Measurements from ENCODE around the gene SULT1C2. TPM values are rescaled to one million over a fixed set of nuclear protein-coding genes. Genes with fewer than 3 reads are reported as not detected.
"Not testable (repeated sequence)": the region's sequence is repeated elsewhere in the genome, so short reads cannot be mapped to it uniquely, and the experiment has no call there.

SULT1C2 gene
- total RNA-seq: not detected in 2 replicates

DNA sequence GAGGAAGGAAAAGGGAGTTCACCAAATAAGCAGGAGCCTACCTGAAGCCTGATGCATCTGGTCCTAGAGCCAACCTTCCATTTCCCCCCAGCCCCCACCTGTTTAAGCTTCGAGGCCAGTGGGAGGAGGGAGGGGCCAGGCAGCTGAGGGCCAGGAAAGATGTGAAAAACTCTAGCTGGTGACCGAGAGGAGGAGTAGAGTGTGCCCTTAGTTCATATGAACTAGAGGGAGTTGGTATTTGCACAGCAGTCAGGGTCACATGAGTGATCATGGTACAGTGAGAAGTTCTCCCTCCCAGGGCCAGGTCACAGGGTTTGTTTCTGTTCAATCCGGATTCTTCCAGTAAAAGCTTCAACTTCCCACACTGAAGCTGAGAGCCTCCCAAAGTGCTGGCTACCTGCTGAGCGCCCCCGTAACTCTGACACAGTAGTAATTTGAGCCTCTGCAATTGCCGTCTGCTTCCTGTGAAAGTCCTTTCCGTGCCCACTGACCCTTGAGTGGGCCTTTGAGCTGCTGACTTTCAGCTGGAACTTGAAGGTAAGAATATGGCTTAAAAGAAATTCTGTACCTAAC, at the start of gene SULT1C2:
TSS of gene SULT1C2 (plus strand) at position 362 of the 573 bp plus-strand sequence. CDS start 4,773 bp downstream, outside the sequence.
- no peak for DNase-seq (ENCODE audit: low read depth in 2 of 2)

DNA sequence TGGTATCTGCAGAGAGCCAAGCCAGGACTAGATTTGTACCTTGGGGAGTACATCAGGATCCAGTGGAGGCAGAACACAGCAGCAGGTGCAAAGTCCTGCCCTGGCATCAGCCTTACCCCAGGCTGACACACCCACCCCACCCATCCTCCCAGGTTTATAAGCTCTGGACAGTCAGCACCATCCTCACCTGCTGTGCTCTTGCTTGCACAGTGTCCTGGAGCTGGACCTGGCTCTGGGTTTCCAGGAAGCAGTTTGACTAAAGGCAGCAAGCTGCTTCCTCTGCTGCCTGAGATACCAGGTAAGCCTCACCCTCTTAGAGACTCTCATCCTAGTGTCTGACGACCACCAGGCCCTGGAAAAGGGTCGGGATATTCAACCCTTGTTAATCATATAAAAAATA, 48.9 kb upstream of the SULT1C2 start, which contains the start of gene SULT1C3:
TSS of gene SULT1C3 (plus strand) at position 183 of the 400 bp plus-strand sequence. CDS start 7,227 bp downstream, outside the sequence.
- DNase-seq (ENCODE audit: low read depth in 2 of 2): no peak

- no peak for DNase-seq (ENCODE audit: low read depth in 2 of 2)
Measured at GRCh38 chr2:108240966-108241365, 47.7 kb upstream of the SULT1C2 start.

GRCh38 chr2:108243566-108243965, 45.1 kb upstream of the SULT1C2 start:
- DNase-seq (ENCODE audit: low read depth in 2 of 2): no peak

DNA sequence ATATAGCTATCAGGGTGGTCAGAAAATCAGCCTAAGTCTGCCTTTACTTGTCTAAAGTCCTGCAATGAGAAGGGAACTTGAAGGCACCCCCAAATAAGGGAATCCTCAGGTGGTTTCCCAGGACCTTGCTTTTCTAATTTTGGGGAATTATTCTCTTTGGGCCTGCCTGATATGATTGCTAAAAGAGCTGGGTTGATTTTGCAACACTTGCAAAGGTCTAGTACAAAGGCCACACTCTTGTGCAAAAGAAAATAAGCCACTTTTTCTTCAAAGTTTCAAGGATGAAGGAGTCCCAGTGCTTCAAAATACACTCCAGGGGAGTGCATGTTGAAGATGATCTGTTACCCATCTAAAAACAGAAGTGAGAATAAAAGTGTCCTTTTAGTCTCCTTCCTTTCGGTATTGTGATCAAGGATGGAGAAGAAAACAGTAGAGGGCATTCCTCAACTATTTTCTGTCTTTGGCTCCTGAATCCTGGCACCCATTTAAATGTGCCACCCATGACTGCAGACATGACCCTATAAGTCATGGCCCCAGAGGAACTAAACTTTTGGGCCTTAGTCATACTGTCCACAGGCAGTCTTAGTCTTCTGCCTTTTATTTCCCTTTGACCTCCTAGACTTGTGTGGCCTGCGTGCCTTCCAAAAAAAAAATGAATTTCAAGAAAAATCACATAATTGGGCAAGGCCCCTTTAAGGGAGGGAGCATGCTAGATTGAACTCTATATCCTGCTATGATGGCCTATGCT, 43.9 kb upstream of the SULT1C2 start:
- no peak for DNase-seq (ENCODE audit: low read depth in 2 of 2)

DNA sequence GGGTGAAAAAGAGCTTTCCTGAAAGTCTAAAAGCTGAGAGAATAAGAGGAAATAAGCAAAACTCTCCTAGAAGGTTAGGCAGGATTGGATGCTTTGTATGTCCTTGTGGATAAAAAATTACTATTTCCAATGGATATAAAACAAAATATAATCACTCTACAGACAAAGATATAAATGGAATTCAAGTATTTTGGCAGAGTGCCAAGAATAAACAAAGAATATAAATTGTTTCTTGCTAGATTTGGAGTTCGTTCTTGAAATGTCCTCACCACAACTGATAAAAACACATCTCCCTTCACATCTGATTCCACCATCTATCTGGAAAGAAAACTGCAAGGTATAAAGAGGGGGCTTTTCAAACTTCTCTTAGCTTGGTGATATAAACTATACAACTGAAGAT, 35.6 kb upstream of the SULT1C2 start:
- DNase-seq (ENCODE audit: low read depth in 2 of 2): no peak

- DNase-seq (ENCODE audit: low read depth in 2 of 2): no peak
Measured at GRCh38 chr2:108257757-108258331, 30.9 kb upstream of the SULT1C2 start.

- DNase-seq (ENCODE audit: low read depth in 2 of 2): no peak
Measured at GRCh38 chr2:108260773-108261172, 27.9 kb upstream of the SULT1C2 start.

- no peak for DNase-seq (ENCODE audit: low read depth in 2 of 2)
Measured at GRCh38 chr2:108262036-108262435, 26.7 kb upstream of the SULT1C2 start.

DNA sequence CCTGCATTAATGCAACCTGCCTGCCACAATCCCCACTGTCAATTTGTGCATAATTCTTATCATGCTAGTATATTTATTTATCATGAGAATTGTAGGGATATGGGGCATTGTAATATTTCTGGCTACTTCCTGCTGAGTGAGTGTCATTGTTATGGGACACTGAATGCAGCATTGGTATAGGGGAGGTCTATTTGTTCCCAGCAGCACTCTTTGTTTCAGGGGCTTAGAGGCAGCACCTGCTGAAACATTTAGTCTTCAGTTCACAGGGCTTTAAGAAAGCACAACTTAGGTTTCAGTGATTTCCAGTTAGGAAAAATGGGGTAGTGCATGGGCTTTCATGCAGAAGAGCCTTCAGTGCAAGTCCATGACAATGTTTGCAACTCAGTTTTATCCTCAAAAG, 25.3 kb upstream of the SULT1C2 start:
- DNase-seq (ENCODE audit: low read depth in 2 of 2): no peak

DNA sequence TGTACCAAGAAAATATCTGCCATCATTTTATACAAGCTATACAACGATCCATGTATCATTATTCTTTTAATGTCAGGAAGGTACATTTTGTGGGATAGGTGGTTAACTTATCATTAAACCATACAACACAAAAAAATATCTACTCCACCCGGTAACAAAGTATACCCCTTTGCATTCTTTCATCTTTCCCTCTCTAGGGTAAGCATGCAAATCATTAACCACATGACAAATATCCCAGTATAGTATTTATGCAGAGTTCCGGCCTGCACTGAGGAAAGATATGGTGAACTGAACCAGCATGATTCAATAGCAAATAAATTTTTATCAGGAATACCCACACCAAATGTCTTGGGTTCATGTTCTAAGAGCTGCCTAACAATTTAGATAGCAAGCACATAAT, 22.5 kb upstream of the SULT1C2 start:
- no peak for DNase-seq (ENCODE audit: low read depth in 2 of 2)

GRCh38 chr2:108267101-108267500, 21.6 kb upstream of the SULT1C2 start:
- DNase-seq (ENCODE audit: low read depth in 2 of 2): no peak

GRCh38 chr2:108268001-108268400, 20.7 kb upstream of the SULT1C2 start:
- DNase-seq (ENCODE audit: low read depth in 2 of 2): no peak

GRCh38 chr2:108270346-108270745, 18.3 kb upstream of the SULT1C2 start:
- no peak for DNase-seq (ENCODE audit: low read depth in 2 of 2)

- no peak for DNase-seq (ENCODE audit: low read depth in 2 of 2)
Measured at GRCh38 chr2:108270768-108271506, 17.8 kb upstream of the SULT1C2 start.

GRCh38 chr2:108271691-108272253, 16.9 kb upstream of the SULT1C2 start:
- peak in 1 of 2 donors; percentile 41 for DNase-seq (ENCODE audit: low read depth in 2 of 2)

GRCh38 chr2:108278631-108279030, 10.1 kb upstream of the SULT1C2 start:
- DNase-seq (ENCODE audit: low read depth in 2 of 2): no peak

GRCh38 chr2:108279468-108279867, 9.2 kb upstream of the SULT1C2 start:
- no peak for DNase-seq (ENCODE audit: low read depth in 2 of 2)

DNA sequence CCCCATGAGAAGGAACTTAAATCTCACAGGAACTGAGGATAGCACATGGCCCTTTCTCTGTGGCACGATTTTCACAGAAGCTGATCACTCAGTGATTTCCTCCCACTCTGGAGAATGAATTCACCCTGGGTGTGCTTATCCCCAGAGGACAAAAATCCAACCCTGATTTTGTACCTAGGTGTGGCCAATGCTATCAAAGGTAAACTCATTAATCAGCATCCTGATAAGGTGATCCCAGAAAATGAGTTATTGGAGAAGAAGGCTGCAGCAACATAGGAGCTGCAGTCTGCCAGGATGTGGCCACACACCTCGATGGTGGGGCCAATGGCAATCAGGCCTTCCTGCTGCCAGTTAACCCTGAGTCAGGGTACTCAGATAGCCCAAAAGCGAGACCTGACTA, 8.2 kb upstream of the SULT1C2 start:
- DNase-seq (ENCODE audit: low read depth in 2 of 2): no peak

GRCh38 chr2:108284566-108284965, 4.1 kb upstream of the SULT1C2 start:
- DNase-seq (ENCODE audit: low read depth in 2 of 2): not testable (repeated sequence)

GRCh38 chr2:108285616-108286015, 3.1 kb upstream of the SULT1C2 start:
- no peak for DNase-seq (ENCODE audit: low read depth in 2 of 2)

GRCh38 chr2:108287169-108287568, 1.5 kb upstream of the SULT1C2 start:
- no peak for DNase-seq (ENCODE audit: low read depth in 2 of 2)
